H9 (cell line): ENCODE measurements around the gene EPHA10. TPM values are rescaled to one million over a fixed set of nuclear protein-coding genes. Genes with fewer than 3 reads are reported as not detected.

Experiments used
- DNase-seq: peaks from one replicate; pipeline ENCODE4 v3.0.0-alpha.2; 2017
- H2AFZ ChIP-seq: one replicate; pipeline ENCODE4 v1.6.1; 2013; ENCODE audit warnings: mild to moderate bottlenecking, low read length, control low read depth, moderate library complexity
- H2AK5ac ChIP-seq: 2 replicates; pipeline ENCODE4 v1.6.1; 2013; ENCODE audit warnings: low read length, control low read depth, mixed read lengths; ENCODE audit not compliant: insufficient read length
- H2BK120ac ChIP-seq: one replicate; pipeline ENCODE4 v1.6.1; 2013; ENCODE audit warnings: low read depth, mild to moderate bottlenecking, low read length, control low read depth, inconsistent platforms; ENCODE audit not compliant: poor library complexity, severe bottlenecking
- H2BK12ac ChIP-seq: 2 replicates; pipeline ENCODE4 v1.6.1; 2013; ENCODE audit warnings: low read length, control low read depth, mixed read lengths, low read depth; ENCODE audit not compliant: insufficient read length
- H2BK15ac ChIP-seq: 2 replicates; pipeline ENCODE4 v1.6.1; 2013; ENCODE audit warnings: low read depth, low read length, control low read depth
- H2BK20ac ChIP-seq: one replicate; pipeline ENCODE4 v1.6.1; 2013; ENCODE audit warnings: low read depth, mild to moderate bottlenecking, low read length, control low read depth, inconsistent platforms; ENCODE audit not compliant: poor library complexity, severe bottlenecking
- H2BK5ac ChIP-seq: 2 replicates; pipeline ENCODE4 v1.6.1; 2013; ENCODE audit warnings: low read length, control low read depth, mixed read lengths; ENCODE audit not compliant: insufficient read length
- H3K14ac ChIP-seq: 2 replicates; pipeline ENCODE4 v1.6.1; 2013; ENCODE audit warnings: low read length, control low read depth; ENCODE audit not compliant: insufficient read depth
- H3K18ac ChIP-seq: 2 replicates; pipeline ENCODE4 v1.6.1; 2013; ENCODE audit warnings: low read depth, mild to moderate bottlenecking, mixed read lengths, low read length, control low read depth; ENCODE audit not compliant: insufficient read length
- H3K23ac ChIP-seq: 2 replicates; pipeline ENCODE4 v1.6.1; 2013; ENCODE audit warnings: low read length, control low read depth, mixed read lengths, low read depth; ENCODE audit not compliant: insufficient read length
- H3K23me2 ChIP-seq: 2 replicates; pipeline ENCODE4 v1.6.1; 2013; ENCODE audit warnings: low read depth, mild to moderate bottlenecking, mixed read lengths, low read length, control low read depth; ENCODE audit not compliant: insufficient read length, poor library complexity, severe bottlenecking
- H3K27ac ChIP-seq: 2 replicates; pipeline ENCODE4 v1.5.1; 2013; ENCODE audit warnings: low read length, control low read depth, mixed read lengths, low read depth; ENCODE audit not compliant: insufficient read length
- H3K27me3 ChIP-seq: 2 replicates; pipeline ENCODE4 v1.6.1; 2013; ENCODE audit warnings: low read length, control low read depth, inconsistent platforms; ENCODE audit not compliant: insufficient read depth
- H3K4ac ChIP-seq: 2 replicates; pipeline ENCODE4 v1.6.1; 2013; ENCODE audit warnings: low read depth, mild to moderate bottlenecking, control low read depth, inconsistent platforms, low read length, moderate library complexity
- H3K4me1 ChIP-seq: 2 replicates; pipeline ENCODE4 v1.6.1; 2013; ENCODE audit warnings: low read length, control low read depth, inconsistent platforms; ENCODE audit not compliant: insufficient read depth
- H3K4me2 ChIP-seq: 2 replicates; pipeline ENCODE4 v1.6.1; 2013; ENCODE audit warnings: low read length, control low read depth, mixed read lengths; ENCODE audit not compliant: insufficient read length, insufficient read depth
- H3K56ac ChIP-seq: 2 replicates; pipeline ENCODE4 v1.6.1; 2013; ENCODE audit warnings: low read depth, mild to moderate bottlenecking, mixed read lengths, low read length, control low read depth; ENCODE audit not compliant: insufficient read length
- H3K79me1 ChIP-seq: 2 replicates; pipeline ENCODE4 v1.6.1; 2013; ENCODE audit warnings: low read depth, mild to moderate bottlenecking, moderate library complexity, low read length, control low read depth, inconsistent platforms; ENCODE audit not compliant: insufficient read depth, poor library complexity, severe bottlenecking
- H3K79me2 ChIP-seq: 2 replicates; pipeline ENCODE4 v1.6.1; 2013; ENCODE audit warnings: low read length, control low read depth, inconsistent platforms; ENCODE audit not compliant: insufficient read depth
- H3K9ac ChIP-seq: 2 replicates; pipeline ENCODE4 v1.6.1; 2013; ENCODE audit warnings: low read length, control low read depth, mixed read lengths; ENCODE audit not compliant: insufficient read length; ENCODE audit errors: extremely low read depth
- H3K9me3 ChIP-seq: one replicate; pipeline ENCODE4 v1.6.1; 2013; ENCODE audit warnings: low read depth, low read length, inconsistent platforms; ENCODE audit not compliant: control insufficient read depth
- H3T11ph ChIP-seq: one replicate; pipeline ENCODE4 v1.6.1; 2013; ENCODE audit warnings: mild to moderate bottlenecking, low read length, control low read depth, inconsistent platforms
- H4K20me1 ChIP-seq: one replicate; pipeline ENCODE4 v1.6.1; 2013; ENCODE audit not compliant: control insufficient read depth, insufficient read length, insufficient read depth
- H4K5ac ChIP-seq: 2 replicates; pipeline ENCODE4 v1.6.1; 2013; ENCODE audit warnings: low read depth, mild to moderate bottlenecking, mixed read lengths, low read length, control low read depth; ENCODE audit not compliant: insufficient read length
- H4K8ac ChIP-seq: replicated peaks from 2 replicates; pipeline ENCODE4 v1.6.1; 2013; ENCODE audit warnings: low read length, control low read depth, mixed read lengths, low read depth; ENCODE audit not compliant: insufficient read length
- H4K91ac ChIP-seq: 2 replicates; pipeline ENCODE4 v1.6.1; 2013; ENCODE audit warnings: low read depth, mild to moderate bottlenecking, moderate library complexity, mixed read lengths, low read length, control low read depth; ENCODE audit not compliant: insufficient read length
- H3K27ac Mint-ChIP-seq, 3 experiments: 2 replicates in 2 of 3; 3 replicates in 1 of 3; pipeline ENCODE4 v1.8.0; 2020 to 2021; ENCODE audit warnings: mixed read lengths in 3 of 3, mild to moderate bottlenecking in 1 of 3, moderate library complexity in 1 of 3
- H3K27me3 Mint-ChIP-seq: 2 replicates; pipeline ENCODE4 v1.8.0; 2021; ENCODE audit warnings: low read depth, mild to moderate bottlenecking, moderate library complexity, mixed read lengths
- H3K36me3 Mint-ChIP-seq, 3 experiments: 2 replicates in 2 of 3; 3 replicates in 1 of 3; pipeline ENCODE4 v1.8.0; 2020 to 2021; ENCODE audit warnings: low read depth in 3 of 3, mixed read lengths in 3 of 3; ENCODE audit not compliant: insufficient read depth in 1 of 3
- H3K4me1 Mint-ChIP-seq, 2 experiments: 2 replicates each; pipeline ENCODE4 v1.8.0; 2020; ENCODE audit warnings: mixed read lengths in 2 of 2
- H3K4me3 Mint-ChIP-seq, 2 experiments: 2 replicates in 1 of 2; 3 replicates in 1 of 2; pipeline ENCODE4 v1.8.0; 2020 to 2021; ENCODE audit warnings: mild to moderate bottlenecking in 2 of 2, mixed read lengths in 2 of 2, moderate library complexity in 1 of 2
- H3K9me3 Mint-ChIP-seq, 2 experiments: 2 replicates in 1 of 2; 3 replicates in 1 of 2; pipeline ENCODE4 v1.8.0; 2020; ENCODE audit warnings: mild to moderate bottlenecking in 2 of 2, mixed read lengths in 2 of 2, moderate library complexity in 1 of 2
- CTCF ChIP-seq: fragments of 200-600 bp; sonication (generic); conservative IDR thresholded peaks from 3 replicates; pipeline ENCODE4 v1.8.0; 2021; ENCODE audit warnings: antibody characterized with exemption, mild to moderate bottlenecking
- WGBS: extraction: QIAGEN DNeasy Blood & Tissue Kit; methylation state at CpG from one replicate; pipeline ENCODE4 v1.1.7; 2013; ENCODE audit warnings: missing lambda C conversion rate, low lambda C conversion rate, mixed read lengths; ENCODE audit not compliant: insufficient read length; ENCODE audit errors: extremely low coverage; 5-methylcytosine and 5-hydroxymethylcytosine counted together
- total RNA-seq: library from RNA; stranded (reverse); gene quantifications from 2 replicates; pipeline ENCODE4 v1.2.1, GENCODE V29; 2021

EPHA10 gene
- total RNA-seq, 1 experiment from 2014 or later: 0.96 TPM

GRCh38 chr1:37718181-37718900 is 46.6 kb downstream of the EPHA10 start:
- DNase-seq: no peak
- H4K8ac ChIP-seq: no peak overlapping the region
- H3K4me2 ChIP-seq: no peak overlapping the region
- no peak overlapping the region for H3K4me3 Mint-ChIP-seq
- H2AFZ ChIP-seq: no peak overlapping the region
- no peak overlapping the region for H3K27ac ChIP-seq
- H2BK120ac ChIP-seq: no peak overlapping the region
- H2BK12ac ChIP-seq: no peak overlapping the region
- H3K4ac ChIP-seq: no peak overlapping the region
- no peaks in the 10 kb centered on the region for H3K36me3 Mint-ChIP-seq
- H3K18ac ChIP-seq: no peak overlapping the region
- no peaks in the 10 kb centered on the region for H3K23me2 ChIP-seq
- no peaks in the 10 kb centered on the region for H3K9me3 Mint-ChIP-seq
- H3K9me3 ChIP-seq: no peaks in the 10 kb centered on the region
- no peak overlapping the region for H2BK5ac ChIP-seq
- H4K91ac ChIP-seq: no peak overlapping the region
- no peaks in the 10 kb centered on the region for H3K79me1 ChIP-seq
- peaks cover 2 to 5% of the 10 kb centered on the region in 2 experiments; a peak in 3 of 4 replicates for H3K4me1 Mint-ChIP-seq
- H3K4me1 ChIP-seq: no peaks in the 10 kb centered on the region
- H3K27me3 ChIP-seq: no peaks in the 10 kb centered on the region
- no peak overlapping the region for H3K9ac ChIP-seq
- H4K20me1 ChIP-seq: no peaks in the 10 kb centered on the region
- no peaks in the 10 kb centered on the region for H3K79me2 ChIP-seq
- H2AK5ac ChIP-seq: no peak overlapping the region
- no peak overlapping the region for H3K23ac ChIP-seq
- H3T11ph ChIP-seq: no peak overlapping the region
- no peak for TF ChIP-seq CTCF
- peaks cover 2% of the 10 kb centered on the region for H3K27me3 Mint-ChIP-seq
- no peak overlapping the region for H4K5ac ChIP-seq
- no CpG with 5 or more reads among the region's 26 CpGs for WGBS
- no peak overlapping the region for H3K56ac ChIP-seq
- H2BK20ac ChIP-seq: no peak overlapping the region
- H3K14ac ChIP-seq: no peak overlapping the region
- no peak overlapping the region for H3K27ac Mint-ChIP-seq
- no peak overlapping the region for H2BK15ac ChIP-seq
